Measurements from ENCODE around the gene SEC11C. TPM values are rescaled to one million over a fixed set of nuclear protein-coding genes. Genes with fewer than 3 reads are reported as not detected.

SEC11C gene
- total RNA-seq, 1 experiment from 2014 or later, result 38.0 TPM

DNA sequence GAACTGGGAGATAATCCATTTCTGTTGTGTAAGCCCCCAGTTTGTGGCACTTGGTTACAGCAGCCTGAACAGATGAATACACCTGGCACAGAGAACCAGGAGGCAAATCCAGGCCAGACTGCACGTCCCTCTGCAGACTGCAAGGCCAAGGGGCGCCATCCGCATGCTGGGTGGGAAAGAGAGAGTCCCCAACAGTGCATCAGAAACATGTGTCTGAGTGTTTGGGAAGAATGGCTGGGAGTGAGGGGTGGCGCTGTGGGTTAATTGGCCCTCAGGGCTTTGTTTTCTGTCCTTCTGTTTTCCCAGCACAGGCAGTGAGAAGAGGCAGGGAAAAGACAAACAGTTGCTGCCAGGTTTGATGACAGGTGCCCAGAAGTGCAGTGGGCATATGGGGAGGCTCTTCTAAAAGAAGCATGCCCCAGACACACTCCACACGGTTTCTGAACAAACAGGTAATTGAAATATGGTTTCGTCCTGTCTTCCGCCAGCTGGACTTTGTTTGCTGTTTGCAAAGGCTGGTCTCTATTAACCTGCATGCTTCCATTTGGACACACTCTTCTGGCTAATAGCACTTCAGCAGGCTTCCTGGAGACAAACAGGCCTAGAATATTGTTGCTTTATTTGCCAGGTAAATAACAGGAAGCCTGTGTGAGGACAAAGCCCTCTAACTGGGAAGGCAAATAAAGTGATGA lies 43.4 kb upstream of the SEC11C start:
- Histone ChIP-seq H3K4ac (ENCODE audit: low read depth, low read length) (no peak overlapping the region), H3K79me2 (ENCODE audit: insufficient read depth, low read length) (no peaks in the 10 kb centered on the region; the same call in 1 of the 2 replicates), H3K9me3 (ENCODE audit: control insufficient read depth, low read depth, low read length) (no peaks in the 10 kb centered on the region), H3K27me3 (ENCODE audit: insufficient read depth, low read length) (no peaks in the 10 kb centered on the region), H4K91ac (ENCODE audit: insufficient read length, low read depth, low read length) (no peak overlapping the region), H2BK5ac (ENCODE audit: insufficient read length, low read length) (no peak overlapping the region), H4K20me1 (ENCODE audit: control insufficient read depth, insufficient read depth, insufficient read length) (no peaks in the 10 kb centered on the region), H3K23ac (ENCODE audit: insufficient read length, low read depth, low read length) (no peak overlapping the region), H3K4me1 (ENCODE audit: insufficient read depth, low read length) (peaks cover 1% of the 10 kb centered on the region; the same call in 1 of the 2 replicates), H3K27ac (ENCODE audit: insufficient read length, low read depth, low read length) (no peak overlapping the region), H3K18ac (ENCODE audit: insufficient read length, low read depth, low read length) (no peak overlapping the region), H4K8ac (replicated peaks; ENCODE audit: insufficient read length, low read depth, low read length) (no peak overlapping the region), H2AFZ (ENCODE audit: low read length) (no peak overlapping the region), H3K23me2 (ENCODE audit: insufficient read length, low read depth, low read length, poor library complexity, severe bottlenecking) (no peaks in the 10 kb centered on the region), H3K56ac (ENCODE audit: insufficient read length, low read depth, low read length) (no peak overlapping the region), H2BK12ac (ENCODE audit: insufficient read length, low read depth, low read length) (no peak overlapping the region), H3K9ac (ENCODE audit: extremely low read depth, insufficient read length, low read length) (no peak overlapping the region), H2BK120ac (ENCODE audit: low read depth, low read length, poor library complexity, severe bottlenecking) (no peak overlapping the region), H2BK15ac (ENCODE audit: low read depth, low read length) (no peak overlapping the region), H3T11ph (ENCODE audit: low read length) (no peak overlapping the region), H4K5ac (ENCODE audit: insufficient read length, low read depth, low read length) (no peak overlapping the region), H3K4me2 (ENCODE audit: insufficient read depth, insufficient read length, low read length) (no peak overlapping the region), H2BK20ac (ENCODE audit: low read depth, low read length, poor library complexity, severe bottlenecking) (no peak overlapping the region), H2AK5ac (ENCODE audit: insufficient read length, low read length) (no peak overlapping the region), H3K14ac (ENCODE audit: insufficient read depth, low read length) (no peak overlapping the region), H3K79me1 (ENCODE audit: insufficient read depth, low read depth, low read length, poor library complexity, severe bottlenecking) (no peaks in the 10 kb centered on the region)
- Mint-ChIP-seq H3K9me3 (no peaks in the 10 kb centered on the region), H3K27ac (no peak overlapping the region), H3K4me1 (peaks cover 15 to 22% of the 10 kb centered on the region in 2 experiments), H3K27me3 (ENCODE audit: low read depth) (peaks cover 17% of the 10 kb centered on the region), H3K36me3 (ENCODE audit: insufficient read depth in 1 of 3, low read depth in 3 of 3) (no peaks in the 10 kb centered on the region), H3K4me3 (no peak overlapping the region)
- DNase-seq, result peak; percentile 82
- WGBS (ENCODE audit: extremely low coverage, insufficient read length, low lambda C conversion rate), result no CpG with 5 or more reads among the region's 7 CpGs
- TF ChIP-seq CTCF (conservative IDR thresholded peaks at IDR 0.05), result peak; percentile 58

Measured in H9 (cell line).